Measurements from ENCODE around the gene TPCN2. TPM values are rescaled to one million over a fixed set of nuclear protein-coding genes. Genes with fewer than 3 reads are reported as not detected.

TPCN2 gene
- total and polyA plus RNA-seq, 4 experiments from 2014 or later: 6.6 to 23.0 (median 14.8) TPM

- H3K36me3 Mint-ChIP-seq: no peaks in the 10 kb centered on the region
- H3K9me3 ChIP-seq (ENCODE audit: control insufficient read depth in 1 of 2, low read length in 2 of 2): no peaks in the 10 kb centered on the region
- no peaks in the 10 kb centered on the region for H3K36me3 ChIP-seq (ENCODE audit: insufficient read depth, low read length)
- peaks cover 0 to 6% (median 3%) of the 10 kb centered on the region in 4 donors for H3K4me1 Mint-ChIP-seq
- no peak overlapping the region for H3K4me3 Mint-ChIP-seq
- no peaks in the 10 kb centered on the region for H3K9me3 Mint-ChIP-seq
- no peaks in the 10 kb centered on the region for H3K27me3 ChIP-seq (ENCODE audit: insufficient read depth, low read length)
- intact Hi-C loops (cut with micrococcal nuclease): no loop called here
- ChIA-PET POLR2A (ENCODE audit: partially characterized antibody) (no interaction called here), CTCF (ENCODE audit: partially characterized antibody) (no interaction called here)
- no peak overlapping the region for H3K27ac ChIP-seq (ENCODE audit: low read depth, low read length)
- no peak overlapping the region for H3K4me3 ChIP-seq (ENCODE audit: low read length in 2 of 2)
- no peak overlapping the region for H3K27ac Mint-ChIP-seq
- peaks cover 10 to 13% of the 10 kb centered on the region in 2 donors for H3K27me3 Mint-ChIP-seq
- H3K4me1 ChIP-seq (ENCODE audit: insufficient read depth, low read length): no peaks in the 10 kb centered on the region
- DNase-seq: no peak
Observed at GRCh38 chr11:69006816-69007215, 41.9 kb upstream of the TPCN2 start.

- DNase-seq: no peak
- no peak overlapping the region for H3K27ac Mint-ChIP-seq
- CTCF ChIA-PET (ENCODE audit: partially characterized antibody): no interaction called here
- POLR2A ChIA-PET (ENCODE audit: partially characterized antibody): interaction anchor here (1.1 kb wide), 1 partner anchor 41 kb away, joined by 3 read pairs; the partner anchor contains the start of gene TPCN2
- peaks cover 0 to 10% (median 4%) of the 10 kb centered on the region in 4 donors for H3K4me1 Mint-ChIP-seq
- H3K36me3 Mint-ChIP-seq: no peaks in the 10 kb centered on the region
- H3K27me3 ChIP-seq (ENCODE audit: insufficient read depth, low read length): no peaks in the 10 kb centered on the region
- no peaks in the 10 kb centered on the region for H3K9me3 Mint-ChIP-seq
- no peak overlapping the region for H3K27ac ChIP-seq (ENCODE audit: low read depth, low read length)
- peaks cover 15 to 16% of the 10 kb centered on the region in 2 donors for H3K27me3 Mint-ChIP-seq
- H3K9me3 ChIP-seq (ENCODE audit: control insufficient read depth in 1 of 2, low read length in 2 of 2): no peaks in the 10 kb centered on the region
- H3K4me1 ChIP-seq (ENCODE audit: insufficient read depth, low read length): no peaks in the 10 kb centered on the region
- H3K4me3 ChIP-seq (ENCODE audit: low read length in 2 of 2): no peak overlapping the region
- intact Hi-C loops (cut with micrococcal nuclease): no loop called here
- H3K36me3 ChIP-seq (ENCODE audit: insufficient read depth, low read length): no peaks in the 10 kb centered on the region
- H3K4me3 Mint-ChIP-seq: no peak overlapping the region
Observed at GRCh38 chr11:69007975-69008381, 40.8 kb upstream of the TPCN2 start.

DNA sequence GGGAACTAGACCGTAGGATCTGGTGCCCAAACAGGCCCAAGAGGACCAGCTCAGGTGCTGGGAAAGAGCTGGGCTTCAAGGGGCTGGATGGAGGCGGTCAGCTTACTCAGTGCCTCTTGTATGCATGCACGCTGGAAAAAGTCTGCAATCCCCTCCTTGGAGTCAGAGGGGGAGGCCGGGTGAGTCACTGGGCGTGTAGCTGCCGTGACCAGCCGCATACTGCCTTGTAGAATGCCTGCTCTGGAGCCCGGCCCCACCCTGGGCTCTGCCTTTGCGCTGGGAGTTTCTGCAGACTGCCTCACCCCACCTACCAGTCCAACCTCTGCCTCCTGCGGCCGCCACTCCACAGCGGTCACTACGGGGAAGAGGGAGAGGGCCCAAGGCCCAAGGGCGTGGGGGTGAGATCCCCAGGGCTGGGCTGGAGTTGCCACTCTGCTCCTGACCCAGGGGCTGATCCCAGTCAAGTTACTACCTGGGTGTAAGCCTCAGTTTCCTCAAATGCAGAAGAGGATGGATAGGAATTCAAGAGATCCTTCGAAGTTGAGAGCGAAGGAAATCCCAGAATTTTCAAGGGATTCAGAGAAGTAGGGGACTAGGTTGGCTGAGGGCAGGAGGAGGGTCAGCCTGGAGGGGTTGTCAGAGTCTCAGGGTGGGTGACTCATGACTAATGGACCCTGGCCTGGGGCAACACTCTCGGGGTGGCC lies 39.8 kb upstream of the TPCN2 start:
- H3K27ac ChIP-seq (ENCODE audit: low read depth, low read length): no peak overlapping the region
- ChIA-PET POLR2A (ENCODE audit: partially characterized antibody) (no interaction called here), CTCF (ENCODE audit: partially characterized antibody) (no interaction called here)
- H3K36me3 Mint-ChIP-seq: no peaks in the 10 kb centered on the region
- intact Hi-C loops (cut with micrococcal nuclease): no loop called here
- H3K4me3 Mint-ChIP-seq: no peak overlapping the region
- H3K4me3 ChIP-seq (ENCODE audit: low read length in 2 of 2): no peak overlapping the region
- no peaks in the 10 kb centered on the region for H3K36me3 ChIP-seq (ENCODE audit: insufficient read depth, low read length)
- no peaks in the 10 kb centered on the region for H3K9me3 ChIP-seq (ENCODE audit: control insufficient read depth in 1 of 2, low read length in 2 of 2)
- peaks cover 0 to 10% (median 4%) of the 10 kb centered on the region in 4 donors for H3K4me1 Mint-ChIP-seq
- H3K27me3 ChIP-seq (ENCODE audit: insufficient read depth, low read length): no peaks in the 10 kb centered on the region
- no peaks in the 10 kb centered on the region for H3K9me3 Mint-ChIP-seq
- H3K27me3 Mint-ChIP-seq: peaks cover 14 to 17% of the 10 kb centered on the region in 2 donors
- no peaks in the 10 kb centered on the region for H3K4me1 ChIP-seq (ENCODE audit: insufficient read depth, low read length)
- no peak for DNase-seq
- H3K27ac Mint-ChIP-seq: no peak overlapping the region

DNA sequence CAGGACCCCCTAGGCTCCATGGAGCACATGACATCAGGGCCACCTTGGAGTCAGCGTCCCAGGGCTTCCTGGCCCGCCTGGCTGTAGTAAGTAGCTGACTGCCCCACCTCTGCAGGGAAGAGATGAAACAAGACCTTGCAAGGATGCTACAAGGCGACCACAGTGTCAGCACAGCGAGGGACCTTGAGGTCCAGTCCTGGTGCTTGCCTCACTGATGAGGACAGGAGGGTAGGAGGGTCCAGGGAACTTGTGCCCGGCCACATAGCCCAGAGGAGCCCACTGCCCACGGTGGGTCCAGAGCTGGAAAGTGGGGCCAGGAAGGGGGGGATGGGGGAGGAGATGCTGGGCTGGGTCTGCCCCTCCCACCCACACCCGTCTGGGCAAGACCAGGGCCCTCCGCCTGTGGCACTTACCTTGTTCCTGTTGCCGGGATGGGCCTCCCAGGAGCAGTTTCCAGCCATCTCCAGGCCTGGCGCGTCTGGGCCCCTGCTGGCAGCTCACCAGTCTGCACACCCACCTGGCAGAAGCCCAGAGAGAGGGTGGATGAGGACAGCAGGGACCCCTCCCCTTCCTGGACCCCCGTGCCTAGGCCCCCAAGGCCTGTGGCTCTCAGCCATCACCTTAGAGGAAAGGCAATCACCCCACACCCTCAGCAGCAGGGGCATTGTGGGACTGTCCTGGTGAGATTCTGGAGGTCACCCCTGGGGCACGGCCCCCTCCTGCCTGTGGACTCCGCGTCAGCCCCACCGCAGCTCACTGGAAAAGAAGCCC lies 39.1 kb upstream of the TPCN2 start:
- Mint-ChIP-seq H3K4me3 (no peak overlapping the region), H3K27me3 (peaks cover 14 to 16% of the 10 kb centered on the region in 2 donors), H3K9me3 (no peaks in the 10 kb centered on the region), H3K36me3 (no peaks in the 10 kb centered on the region), H3K4me1 (peaks cover 0 to 10% (median 4%) of the 10 kb centered on the region in 4 donors), H3K27ac (no peak overlapping the region)
- H3K27ac ChIP-seq (ENCODE audit: low read depth, low read length): no peak overlapping the region
- CTCF ChIA-PET (ENCODE audit: partially characterized antibody): no interaction called here
- no peaks in the 10 kb centered on the region for H3K36me3 ChIP-seq (ENCODE audit: insufficient read depth, low read length)
- no peaks in the 10 kb centered on the region for H3K27me3 ChIP-seq (ENCODE audit: insufficient read depth, low read length)
- no peak overlapping the region for H3K4me3 ChIP-seq (ENCODE audit: low read length in 2 of 2)
- DNase-seq: no peak
- intact Hi-C loops (cut with micrococcal nuclease): no loop called here
- no peaks in the 10 kb centered on the region for H3K9me3 ChIP-seq (ENCODE audit: control insufficient read depth in 1 of 2, low read length in 2 of 2)
- POLR2A ChIA-PET (ENCODE audit: partially characterized antibody): no interaction called here
- H3K4me1 ChIP-seq (ENCODE audit: insufficient read depth, low read length): no peaks in the 10 kb centered on the region

GRCh38 chr11:69010361-69010891 lies 38.3 kb upstream of the TPCN2 start:
- H3K9me3 Mint-ChIP-seq: no peaks in the 10 kb centered on the region
- Histone ChIP-seq H3K4me1 (ENCODE audit: insufficient read depth, low read length) (no peaks in the 10 kb centered on the region), H3K27ac (ENCODE audit: low read depth, low read length) (no peak overlapping the region), H3K36me3 (ENCODE audit: insufficient read depth, low read length) (no peaks in the 10 kb centered on the region), H3K9me3 (ENCODE audit: control insufficient read depth in 1 of 2, low read length in 2 of 2) (no peaks in the 10 kb centered on the region), H3K4me3 (ENCODE audit: low read length in 2 of 2) (no peak overlapping the region), H3K27me3 (ENCODE audit: insufficient read depth, low read length) (no peaks in the 10 kb centered on the region)
- no peak for DNase-seq
- ChIA-PET POLR2A (ENCODE audit: partially characterized antibody) (interaction anchor here (1.2 kb wide), 1 partner anchor 38 kb away, joined by 4 read pairs; the partner anchor contains the start of gene TPCN2), CTCF (ENCODE audit: partially characterized antibody) (no interaction called here)
- no peak overlapping the region for H3K27ac Mint-ChIP-seq
- H3K36me3 Mint-ChIP-seq: no peaks in the 10 kb centered on the region
- peaks cover 14 to 16% of the 10 kb centered on the region in 2 donors for H3K27me3 Mint-ChIP-seq
- peak overlapping the region in 2 of 8 donors; percentile 35 to 38 for H3K4me3 Mint-ChIP-seq
- peaks cover 0 to 10% (median 4%) of the 10 kb centered on the region in 4 donors for H3K4me1 Mint-ChIP-seq
- intact Hi-C loops (cut with micrococcal nuclease): no loop called here

GRCh38 chr11:69010964-69011623 lies 37.6 kb upstream of the TPCN2 start:
- POLR2A ChIA-PET (ENCODE audit: partially characterized antibody): interaction anchor here (1.2 kb wide), 1 partner anchor 37 kb away, joined by 4 read pairs; the partner anchor contains the start of gene TPCN2
- intact Hi-C loops (cut with micrococcal nuclease): no loop called here
- H3K4me3 Mint-ChIP-seq: peak overlapping the region in 2 of 8 donors; percentile 43 to 57

DNA sequence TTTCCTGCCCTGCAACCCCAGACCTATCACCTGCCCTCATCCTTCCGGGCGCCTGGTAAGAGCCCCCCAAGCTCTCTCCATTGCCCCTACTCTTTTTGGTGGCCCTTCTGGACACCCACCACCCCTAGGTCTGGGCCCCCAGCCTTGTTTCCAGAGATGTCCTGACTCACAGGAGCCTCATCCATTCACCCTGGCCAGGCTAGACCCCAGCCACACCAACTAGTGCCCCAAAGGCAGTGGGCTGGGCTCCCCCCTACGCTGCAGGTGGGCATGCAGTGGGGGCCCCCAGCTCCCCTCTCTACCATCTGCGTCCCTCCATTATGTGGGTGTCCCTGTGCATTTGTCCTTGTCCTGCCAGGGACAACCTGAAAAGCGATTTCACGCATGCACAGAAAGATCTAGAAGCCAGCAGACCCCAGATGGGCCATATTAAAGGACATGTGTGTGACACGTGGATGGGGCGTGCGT lies 37.1 kb upstream of the TPCN2 start:
- H3K4me1 Mint-ChIP-seq: peaks cover 0 to 10% (median 4%) of the 10 kb centered on the region in 4 donors
- intact Hi-C loops (cut with micrococcal nuclease): no loop called here

More at GRCh38 chr11:69010964-69011623, 37.6 kb upstream of the TPCN2 start:
- H3K4me1 Mint-ChIP-seq: peaks cover 0 to 10% (median 4%) of the 10 kb centered on the region in 4 donors
- H3K27ac Mint-ChIP-seq: no peak overlapping the region
- H3K36me3 ChIP-seq (ENCODE audit: insufficient read depth, low read length): no peaks in the 10 kb centered on the region
- H3K9me3 Mint-ChIP-seq: no peaks in the 10 kb centered on the region
- H3K27ac ChIP-seq (ENCODE audit: low read depth, low read length): no peak overlapping the region
- H3K27me3 Mint-ChIP-seq: peaks cover 14 to 15% of the 10 kb centered on the region in 2 donors
- no peaks in the 10 kb centered on the region for H3K36me3 Mint-ChIP-seq
- CTCF ChIA-PET (ENCODE audit: partially characterized antibody): no interaction called here
- no peaks in the 10 kb centered on the region for H3K9me3 ChIP-seq (ENCODE audit: control insufficient read depth in 1 of 2, low read length in 2 of 2)
- no peak overlapping the region for H3K4me3 ChIP-seq (ENCODE audit: low read length in 2 of 2)
- H3K27me3 ChIP-seq (ENCODE audit: insufficient read depth, low read length): no peaks in the 10 kb centered on the region
- no peaks in the 10 kb centered on the region for H3K4me1 ChIP-seq (ENCODE audit: insufficient read depth, low read length)
- peak in 3 of 5 donors; percentile 12 to 25 (median 14) for DNase-seq

More for the DNA sequence above, 37.1 kb upstream of the TPCN2 start:
- H3K27ac Mint-ChIP-seq: peak overlapping the region in 1 of 7 donors; percentile 27
- H3K9me3 Mint-ChIP-seq: no peaks in the 10 kb centered on the region
- H3K36me3 ChIP-seq (ENCODE audit: insufficient read depth, low read length): no peaks in the 10 kb centered on the region
- H3K36me3 Mint-ChIP-seq: no peaks in the 10 kb centered on the region
- peaks cover 14 to 15% of the 10 kb centered on the region in 2 donors for H3K27me3 Mint-ChIP-seq
- H3K27me3 ChIP-seq (ENCODE audit: insufficient read depth, low read length): no peaks in the 10 kb centered on the region
- no peaks in the 10 kb centered on the region for H3K4me1 ChIP-seq (ENCODE audit: insufficient read depth, low read length)
- DNase-seq: no peak
- no peak overlapping the region for H3K4me3 ChIP-seq (ENCODE audit: low read length in 2 of 2)
- no peak overlapping the region for H3K27ac ChIP-seq (ENCODE audit: low read depth, low read length)
- no peaks in the 10 kb centered on the region for H3K9me3 ChIP-seq (ENCODE audit: control insufficient read depth in 1 of 2, low read length in 2 of 2)
- H3K4me3 Mint-ChIP-seq: peak overlapping the region in 3 of 8 donors; percentile 43 to 57 (median 55)
- ChIA-PET POLR2A (ENCODE audit: partially characterized antibody) (no interaction called here), CTCF (ENCODE audit: partially characterized antibody) (no interaction called here)

All from CD4-positive, alpha-beta memory T cell (primary cell).